ENCODE results near the gene FRMD5.
"Not testable (repeated sequence)": the region's sequence is repeated elsewhere in the genome, so short reads cannot be mapped to it uniquely, and the experiment has no call there.

The FRMD5 gene

DNA sequence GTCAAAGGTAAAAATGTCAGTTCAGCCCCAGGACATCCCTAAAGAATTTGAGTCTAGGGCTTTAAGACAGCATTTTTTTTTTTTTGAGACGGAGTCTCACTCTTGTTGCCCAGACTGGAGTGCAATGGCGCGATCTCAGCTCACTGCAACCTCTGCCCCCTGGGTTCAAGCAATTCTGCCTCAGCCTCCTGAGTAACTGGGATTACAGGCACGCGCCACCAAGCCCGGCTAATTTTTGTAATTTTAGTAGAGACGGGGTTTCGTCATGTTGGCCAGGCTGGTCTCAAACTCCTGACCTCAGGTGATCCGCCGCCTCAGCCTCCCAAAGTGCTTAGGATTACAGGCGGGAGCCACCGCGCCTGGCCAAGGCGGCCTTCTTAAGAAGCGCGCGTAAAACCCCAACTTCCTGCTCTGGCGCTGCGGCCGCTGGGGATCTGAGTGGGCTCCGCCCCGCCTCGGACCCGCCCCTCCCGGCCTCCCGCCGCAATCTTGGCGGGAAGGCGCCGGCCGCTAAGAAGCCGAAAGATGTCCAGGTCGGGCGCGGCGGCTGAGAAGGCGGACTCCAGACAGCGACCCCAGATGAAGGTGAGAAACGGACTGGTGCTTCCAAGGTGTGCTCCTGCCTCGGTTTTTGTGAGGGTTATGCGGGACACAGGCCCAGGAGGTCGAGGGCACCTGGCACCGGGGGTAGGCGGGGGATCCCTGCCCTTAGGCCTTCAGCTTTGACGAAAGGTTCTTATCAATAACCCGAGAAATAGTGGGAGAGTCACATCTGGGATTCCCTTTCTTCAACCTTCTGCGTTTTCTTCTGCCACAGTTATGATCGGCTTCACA is 368.3 kb downstream of the FRMD5 start, which contains the start of gene WDR76:
Gene WDR76 (plus strand): TSS at position 495 of the 834 bp plus-strand sequence. CDS start 31 bp downstream, at position 526.
- DNase-seq, result peak; percentile 61

DNA sequence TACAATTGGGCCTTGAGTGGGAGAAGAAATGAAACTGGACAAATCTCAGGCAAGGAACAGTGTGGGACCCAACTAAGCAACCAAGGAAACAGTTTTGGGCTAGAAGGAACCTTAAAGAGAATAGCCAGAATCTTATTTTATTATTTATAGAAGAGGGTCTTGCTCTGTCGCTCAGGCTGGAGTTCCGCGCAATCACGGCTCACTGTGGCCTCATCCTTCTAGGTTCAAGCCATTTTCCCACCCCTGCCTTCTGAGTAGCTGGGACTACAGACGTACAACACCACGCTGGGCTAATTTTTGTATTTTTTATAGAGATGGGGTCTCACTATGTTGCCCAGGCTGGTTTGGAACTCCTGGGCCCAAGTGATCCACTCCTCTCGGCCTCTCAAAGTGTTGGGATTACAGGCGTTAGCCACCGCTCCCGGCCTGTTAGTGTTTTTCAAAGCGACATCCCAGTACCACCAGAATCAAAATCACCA is 369.0 kb downstream of the FRMD5 start:
- DNase-seq, result no peak

- DNase-seq, result not testable (repeated sequence)
These were observed 369.8 kb downstream of the FRMD5 start for GRCh38 chr15:43825305-43825704.

- DNase-seq, result peak; percentile 84
These were observed 370.5 kb downstream of the FRMD5 start, which contains the start of gene MFAP1 for GRCh38 chr15:43824302-43825246. Gene MFAP1 (minus strand): TSS chr15:43824690. CDS start chr15:43824569, 121 bp downstream.

- no peak for DNase-seq
These were observed 373.6 kb downstream of the FRMD5 start for GRCh38 chr15:43821505-43821904.
